K562 (cell line): ENCODE results near the gene USP1. TPM values are rescaled to one million over a fixed set of nuclear protein-coding genes. Genes with fewer than 3 reads are reported as not detected.

Source experiments
- ATAC-seq: fragments of 200-7000 bp; cut with Tn5 transposase; 3 replicates; pipeline ENCODE4 v1.9.1; 2020; ENCODE audit warnings: moderate library complexity
- BruUV-seq: library from RNA; stranded (reverse); fragments of 400-500 nt; replicated peaks from 2 replicates; lab custom pipeline; 2021; lab: Mats Ljungman, UMichigan
- CTCF ChIA-PET: fragments of 300-600 bp; formaldehyde crosslinking; extraction: SDS; loops from one replicate; lab custom pipeline; 2021; ENCODE audit warnings: low intra/inter-chr PET ratio; lab: Yijun Ruan, JAX
- POLR2A ChIA-PET: fragments of 300-600, 350-650 bp; sonication (Branson Sonifier 250); formaldehyde crosslinking; extraction: SDS; loops from one replicate; lab custom pipeline; 2021; ENCODE audit warnings: antibody characterized with exemption, inconsistent platforms; lab: Yijun Ruan, JAX
- DNase-seq, 4 experiments: peaks; one replicate each; pipeline versions ENCODE4 v3.0.0 to v3.0.0-alpha.2; 2011 to 2018; ENCODE audit warnings: low spot score in 3 of 4, mixed read lengths in 3 of 4; ENCODE audit errors: extremely low read depth in 1 of 4
- FAIRE-seq: peaks from 2 replicates; lab custom pipeline; 2011; peaks lifted over from hg19 to GRCh38; lab: Jason Lieb, UNC
- H2AFZ ChIP-seq: 2 replicates; pipeline ENCODE4 v1.6.0; 2011; ENCODE audit warnings: low read depth, low read length, control low read depth, inconsistent platforms
- H3K27ac ChIP-seq: fragments of 200-600 bp; 3 replicates; pipeline ENCODE4 v1.8.0; 2011; ENCODE audit warnings: low read depth, mild to moderate bottlenecking, control low read depth, inconsistent platforms, low read length, moderate library complexity, mixed read lengths; ENCODE audit errors: extremely low read depth
- H3K27me3 ChIP-seq, 2 experiments: fragments of 300-600 bp in 1 of 2; 2 replicates in 1 of 2; 3 replicates in 1 of 2; pipeline versions ENCODE4 v1.6.0 to v1.8.0; 2011; ENCODE audit warnings: inconsistent platforms in 2 of 2, low read length in 2 of 2, mild to moderate bottlenecking in 1 of 2, mixed read lengths in 1 of 2, moderate library complexity in 1 of 2; ENCODE audit not compliant: control insufficient read depth in 2 of 2, insufficient read depth in 2 of 2
- H3K36me3 ChIP-seq: fragments of 300-600 bp; 3 replicates; pipeline ENCODE4 v1.8.0; 2011; ENCODE audit warnings: mild to moderate bottlenecking, low read length, inconsistent platforms; ENCODE audit not compliant: control insufficient read depth, insufficient read depth
- H3K4me1 ChIP-seq, 2 experiments: fragments of 200-600 bp in 1 of 2; replicated peaks in 1 of 2; 2 replicates in 1 of 2; 3 replicates in 1 of 2; pipeline versions ENCODE4 v1.5.1 to v1.8.0; 2011; ENCODE audit warnings: inconsistent platforms in 2 of 2, low read length in 2 of 2, mild to moderate bottlenecking in 1 of 2, mixed read lengths in 1 of 2, moderate library complexity in 1 of 2; ENCODE audit not compliant: control insufficient read depth in 2 of 2, insufficient read depth in 2 of 2
- H3K4me2 ChIP-seq: 2 replicates; pipeline ENCODE4 v1.6.1; 2011; ENCODE audit warnings: low read length, control low read depth, inconsistent platforms, mixed read lengths; ENCODE audit not compliant: insufficient read depth
- H3K4me3 ChIP-seq: fragments of 200-600 bp; sonication (generic), shearing (Covaris generic); 2 replicates; pipeline ENCODE4 v1.5.1; 2016; ENCODE audit warnings: control low read depth, inconsistent platforms
- H3K79me2 ChIP-seq: fragments of 200-600 bp; 3 replicates; pipeline ENCODE4 v1.8.0; 2011; ENCODE audit warnings: low read length, inconsistent platforms; ENCODE audit not compliant: control insufficient read depth, insufficient read depth
- H3K9ac ChIP-seq, 2 experiments: 2 replicates each; pipeline versions ENCODE4 v1.6.0 to v1.6.1; 2011; ENCODE audit warnings: low read depth in 2 of 2, low read length in 2 of 2, control low read depth in 1 of 2, inconsistent platforms in 1 of 2, mild to moderate bottlenecking in 1 of 2, mixed read lengths in 1 of 2; ENCODE audit not compliant: insufficient read depth in 1 of 2
- H3K9me1 ChIP-seq: one replicate; pipeline ENCODE4 v1.6.0; 2011; ENCODE audit warnings: inconsistent platforms, mild to moderate bottlenecking, low read length, moderate library complexity; ENCODE audit not compliant: control insufficient read depth, insufficient read depth
- H3K9me3 ChIP-seq: replicated peaks from 2 replicates; pipeline ENCODE4 v1.5.1; 2011; ENCODE audit warnings: low read depth, low read length, inconsistent platforms; ENCODE audit not compliant: control insufficient read depth, insufficient read depth
- H4K20me1 ChIP-seq: replicated peaks from 2 replicates; pipeline ENCODE4 v1.6.1; 2011; ENCODE audit warnings: low read length, inconsistent platforms, mixed read lengths; ENCODE audit not compliant: control insufficient read depth, insufficient read depth
- CBX2 ChIP-seq: fragments of 200-600 bp; sonication (generic); IDR thresholded peaks from one replicate; pipeline ENCODE4 v1.6.1; 2012; ENCODE audit warnings: mild to moderate bottlenecking, low read length, inconsistent platforms; ENCODE audit not compliant: insufficient read depth, poor library complexity, severe bottlenecking
- CREB3 ChIP-seq: fragments of 450-650 bp; conservative IDR thresholded peaks from 2 replicates; pipeline ENCODE4 v1.6.1; 2016; ENCODE audit warnings: missing genetic modification characterization, low read depth, mild to moderate bottlenecking, missing compliant biosample characterization, moderate library complexity
- FOXJ3 ChIP-seq: sonication (generic); formaldehyde crosslinking; IDR thresholded peaks from 2 replicates; pipeline ENCODE4 v1.4.0; 2020; ENCODE audit warnings: mild to moderate bottlenecking, missing genetic modification reagents
- HNRNPLL ChIP-seq: fragments of 200-400 bp; formaldehyde crosslinking; IDR thresholded peaks from 2 replicates; pipeline ENCODE4 v1.6.1; 2017; ENCODE audit warnings: low read length, low read depth, mild to moderate bottlenecking; ENCODE audit not compliant: poor library complexity, severe bottlenecking
- POU5F1 ChIP-seq: fragments of 150-350 bp; IDR thresholded peaks from 2 replicates; pipeline ENCODE4 v1.6.1; 2014; ENCODE audit warnings: borderline replicate concordance, low read length, low read depth, mild to moderate bottlenecking; ENCODE audit not compliant: partially characterized antibody
- RNF2 ChIP-seq: sonication (generic); IDR thresholded peaks from 2 replicates; pipeline ENCODE4 v1.6.1; 2016
- TCF7L2 ChIP-seq: fragments of 150-350 bp; IDR thresholded peaks from 2 replicates; pipeline ENCODE4 v1.6.1; 2016; ENCODE audit warnings: low read depth, mild to moderate bottlenecking, low read length, moderate library complexity
- TRIM28 ChIP-seq: fragments of 450-650 bp; IDR thresholded peaks from 2 replicates; pipeline ENCODE4 v1.6.1; 2017
- ZNF197 ChIP-seq: fragments of 200-800 bp; sonication (Bioruptor generic); IDR thresholded peaks from 2 replicates; pipeline ENCODE4 v1.6.1; 2016; ENCODE audit warnings: low read depth, missing genetic modification characterization, missing compliant biosample characterization
- ZSCAN32 ChIP-seq: fragments of 450-650 bp; formaldehyde crosslinking; IDR thresholded peaks from 2 replicates; pipeline ENCODE4 v1.4.0; 2020; ENCODE audit warnings: mild to moderate bottlenecking, moderate library complexity
- WGBS: fragments of 100-300 bp; shearing (Covaris generic); methylation state at CpG from one replicate; pipeline ENCODE4 v1.1.6; 2016; ENCODE audit warnings: low coverage, mixed read lengths; ENCODE audit not compliant: insufficient coverage; ENCODE audit errors: missing lambda C conversion rate; 5-methylcytosine and 5-hydroxymethylcytosine counted together
- in situ Hi-C: fragments of 300-500 bp; cut with MboI; formaldehyde crosslinking; loops from 4 replicates; pipeline ENCODE4 v1.15.0; 2018; ENCODE audit warnings: inconsistent platforms, mixed read lengths
- intact Hi-C: fragments of 100-400 bp; cut with micrococcal nuclease; formaldehyde crosslinking; loops from 2 replicates; pipeline ENCODE4 v1.14.2; 2022
- polyA plus RNA-seq, 8 experiments: library from polyadenylated mRNA; depleted of rRNA in 4 of 8; stranded (reverse) in 5 of 8; unstranded in 3 of 8; fragments of >200 nt; fragmentation: Nextera tagmentation in 2 of 8; fragmentation: Illumina TruSeq in 1 of 8; extraction: Ambion mirVana in 2 of 8; extraction: Trizol in 1 of 8; gene quantifications; 2 replicates each; pipeline versions ENCODE4 v1.2.1 to v1.2.3, GENCODE V29; 2011 to 2014; ENCODE audit warnings: inconsistent platforms in 1 of 8, missing spikeins in 1 of 8
- total RNA-seq, 7 experiments: library from RNA; depleted of rRNA in 6 of 7; stranded (reverse); fragments of >200 nt in 6 of 7; fragmentation: Illumina TruSeq in 2 of 7; extraction: Trizol in 2 of 7; gene quantifications; 2 replicates each; pipeline versions ENCODE4 v1.2.1 to v1.2.3, GENCODE V29; 2011 to 2021; ENCODE audit warnings: low replicate concordance in 1 of 7

The USP1 gene
- total and polyA plus RNA-seq, 9 of the 15 experiments (the other 6 are each of a cell fraction or from before 2014, with no cell fraction given), result 27.3 to 87.9 (median 51.7) TPM

GRCh38 chr1:62397301-62397700 lies 39.5 kb upstream of the USP1 start:
- no peak overlapping the region for H3K27ac ChIP-seq
- H3K4me1 ChIP-seq, result no peaks in the 10 kb centered on the region
- intact Hi-C loops (no loop called here), in situ Hi-C loops (no loop called here)
- H3K79me2 ChIP-seq, result no peaks in the 10 kb centered on the region
- CTCF ChIA-PET, result no interaction called here
- peaks cover 8 to 27% of the 10 kb centered on the region in 2 experiments; a peak in 3 of 5 replicates for H3K27me3 ChIP-seq
- H3K4me3 ChIP-seq, result no peak overlapping the region
- no peak for FAIRE-seq
- H3K9me1 ChIP-seq, result no peaks in the 10 kb centered on the region
- H3K9ac ChIP-seq, result no peak overlapping the region
- TF ChIP-seq ZSCAN32 (CRISPR knock-in tag) (no peak), ZNF197 (CRISPR knock-in tag) (no peak)
- H3K36me3 ChIP-seq, result no peaks in the 10 kb centered on the region
- H2AFZ ChIP-seq, result no peak overlapping the region
- 0% methylated on average over 3 of the region's 3 CpGs for WGBS
- no peaks in the 10 kb centered on the region for H4K20me1 ChIP-seq
- ATAC-seq, result no peak
- H3K9me3 ChIP-seq, result no peaks in the 10 kb centered on the region
- BruUV-seq, result no TSS peak
- DNase-seq, result no peak
- POLR2A ChIA-PET, result no interaction called here
- H3K4me2 ChIP-seq, result no peak overlapping the region

GRCh38 chr1:62398377-62398776 lies 38.5 kb upstream of the USP1 start:
- in situ Hi-C loops (no loop called here), intact Hi-C loops (no loop called here)
- Histone ChIP-seq H3K9me1 (no peaks in the 10 kb centered on the region), H3K4me3 (no peak overlapping the region), H3K27ac (no peak overlapping the region), H3K4me2 (no peak overlapping the region), H3K9ac (no peak overlapping the region), H3K9me3 (no peaks in the 10 kb centered on the region), H4K20me1 (no peaks in the 10 kb centered on the region), H3K79me2 (no peaks in the 10 kb centered on the region), H3K27me3 (peaks cover 16 to 37% of the 10 kb centered on the region in 2 experiments; a peak in 3 of 5 replicates), H3K4me1 (no peaks in the 10 kb centered on the region), H3K36me3 (no peaks in the 10 kb centered on the region), H2AFZ (no peak overlapping the region)
- 1% methylated on average over 6 of the region's 8 CpGs for WGBS
- ChIA-PET POLR2A (no interaction called here), CTCF (no interaction called here)
- DNase-seq (no peak), ATAC-seq (no peak), FAIRE-seq (no peak)
- no TSS peak for BruUV-seq
- TF ChIP-seq FOXJ3 (CRISPR knock-in tag), result no peak
- TF ChIP-seq POU5F1, result no peak
- TF ChIP-seq CBX2, result no peak
- TF ChIP-seq HNRNPLL, result no peak
- TF ChIP-seq CREB3 (tag), result no peak
- TF ChIP-seq TRIM28, result no peak
- TF ChIP-seq TCF7L2, result no peak
- no peak for TF ChIP-seq RNF2
